Fibroblast of the aortic adventitia (primary cell): Measurements from ENCODE around the gene ZDHHC3. TPM values are rescaled to one million over a fixed set of nuclear protein-coding genes. Genes with fewer than 3 reads are reported as not detected.
A peak's percentile ranks its signal among the peaks of the same experiment; 100 is the strongest.

Experiments
- DNase-seq: peaks from one replicate; pipeline ENCODE4 v3.0.0-alpha.2; 2010; ENCODE audit warnings: low read depth
- H3K4me3 ChIP-seq: 2 replicates; pipeline ENCODE4 v1.5.1; 2011; ENCODE audit warnings: low read depth, mild to moderate bottlenecking, control low read depth, low read length, moderate library complexity
- total RNA-seq: library from RNA; depleted of rRNA; stranded (reverse); fragments of >200 nt; gene quantifications from 2 replicates; pipeline ENCODE4 v1.2.3, GENCODE V29; 2012; ENCODE audit warnings: low replicate concordance
- TF ChIP-seq, protein P1 (sequence below): IDR thresholded peaks from 2 replicates; pipeline ENCODE4 v1.5.1; 2011; ENCODE audit warnings: mild to moderate bottlenecking, low read length, control low read depth, inconsistent platforms; ENCODE audit not compliant: insufficient read depth

Gene ZDHHC3
- total RNA-seq, 1 donor: 60.2 TPM

DNA sequence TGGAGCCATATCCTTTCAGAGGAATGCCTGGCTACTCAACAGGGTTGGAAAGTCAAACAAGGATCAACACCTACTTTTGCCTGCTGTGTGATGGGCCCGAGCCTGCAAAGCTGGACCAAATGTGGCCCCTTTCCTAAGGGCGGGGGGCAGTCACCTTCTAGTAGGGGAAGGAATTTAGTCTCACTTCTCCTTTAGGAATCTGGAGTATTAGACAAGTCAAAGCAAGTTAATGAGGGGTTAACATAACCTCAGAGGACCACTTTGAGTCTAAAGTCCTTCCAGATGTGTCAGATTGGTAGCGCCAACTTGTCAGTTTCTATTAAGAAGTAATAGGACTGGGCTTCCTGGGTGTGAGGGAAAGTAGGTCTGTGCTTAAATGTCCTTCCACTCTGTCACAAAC lies 6.8 kb upstream of the ZDHHC3 start:
- no peak overlapping the region for H3K4me3 ChIP-seq
- no peak for DNase-seq
- TF ChIP-seq, protein P1, sequence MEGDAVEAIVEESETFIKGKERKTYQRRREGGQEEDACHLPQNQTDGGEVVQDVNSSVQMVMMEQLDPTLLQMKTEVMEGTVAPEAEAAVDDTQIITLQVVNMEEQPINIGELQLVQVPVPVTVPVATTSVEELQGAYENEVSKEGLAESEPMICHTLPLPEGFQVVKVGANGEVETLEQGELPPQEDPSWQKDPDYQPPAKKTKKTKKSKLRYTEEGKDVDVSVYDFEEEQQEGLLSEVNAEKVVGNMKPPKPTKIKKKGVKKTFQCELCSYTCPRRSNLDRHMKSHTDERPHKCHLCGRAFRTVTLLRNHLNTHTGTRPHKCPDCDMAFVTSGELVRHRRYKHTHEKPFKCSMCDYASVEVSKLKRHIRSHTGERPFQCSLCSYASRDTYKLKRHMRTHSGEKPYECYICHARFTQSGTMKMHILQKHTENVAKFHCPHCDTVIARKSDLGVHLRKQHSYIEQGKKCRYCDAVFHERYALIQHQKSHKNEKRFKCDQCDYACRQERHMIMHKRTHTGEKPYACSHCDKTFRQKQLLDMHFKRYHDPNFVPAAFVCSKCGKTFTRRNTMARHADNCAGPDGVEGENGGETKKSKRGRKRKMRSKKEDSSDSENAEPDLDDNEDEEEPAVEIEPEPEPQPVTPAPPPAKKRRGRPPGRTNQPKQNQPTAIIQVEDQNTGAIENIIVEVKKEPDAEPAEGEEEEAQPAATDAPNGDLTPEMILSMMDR: no peak

DNA sequence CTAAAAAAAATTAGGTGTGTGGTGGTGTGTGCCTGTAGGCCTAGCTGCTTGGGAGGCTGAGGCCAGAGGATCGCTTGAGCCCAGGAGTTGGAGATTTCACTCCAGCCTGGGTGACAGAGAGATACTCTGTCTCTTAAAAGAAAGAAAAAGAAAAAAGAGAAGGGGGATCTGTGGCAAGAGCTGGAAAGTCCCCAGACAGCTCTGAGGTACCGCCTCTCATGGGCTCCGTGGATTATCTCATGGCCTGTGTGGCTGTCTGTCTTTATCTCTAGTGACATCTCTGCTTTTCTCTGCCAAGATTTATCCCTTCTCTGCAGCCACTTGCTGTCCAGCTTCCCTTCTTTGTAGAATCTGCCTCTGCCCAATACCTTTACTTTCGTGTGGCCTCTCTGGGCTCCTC lies 5.8 kb upstream of the ZDHHC3 start:
- TF ChIP-seq, protein P1: no peak
- DNase-seq: no peak
- no peak overlapping the region for H3K4me3 ChIP-seq

DNA sequence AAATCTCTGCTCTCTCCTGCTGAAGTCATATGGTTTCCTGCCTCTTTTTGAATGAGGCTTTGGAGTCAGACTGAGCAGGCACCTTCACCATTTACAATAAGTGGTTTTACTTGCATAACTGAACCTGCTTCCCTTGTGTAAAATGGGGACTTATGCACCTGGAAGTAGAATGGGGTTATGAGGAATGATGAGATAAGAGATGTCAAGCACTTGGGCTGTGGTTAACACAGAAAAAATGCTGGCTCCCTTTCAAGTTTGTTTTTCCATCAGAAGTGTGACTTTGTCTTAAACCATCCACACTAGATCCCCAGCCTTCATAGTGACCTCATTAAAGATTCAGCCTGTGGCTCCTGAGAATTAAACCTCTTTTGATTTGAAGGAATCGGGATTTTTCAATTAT lies 5.2 kb upstream of the ZDHHC3 start:
- TF ChIP-seq, protein P1: no peak
- peak; percentile 11 for DNase-seq
- H3K4me3 ChIP-seq: no peak overlapping the region

DNA sequence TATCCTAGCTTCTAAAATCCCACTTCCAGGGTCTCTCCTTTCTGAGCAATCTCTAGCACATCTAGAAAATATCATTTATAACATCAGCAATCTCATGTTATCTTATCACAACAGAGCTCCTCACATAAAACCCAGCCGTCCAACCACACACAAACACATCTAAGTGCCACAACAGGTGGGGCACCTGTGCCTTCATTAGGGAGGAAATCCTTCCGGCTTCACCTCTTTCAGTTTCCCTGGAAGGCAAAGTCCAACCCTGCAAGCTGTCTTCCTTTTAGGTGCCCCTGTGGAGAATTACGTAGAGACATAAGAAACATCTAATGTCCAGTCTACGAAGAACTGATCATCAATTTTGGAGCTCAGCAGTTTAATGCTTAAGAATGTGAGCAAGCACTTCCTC lies 1.6 kb downstream of the ZDHHC3 start:
- TF ChIP-seq, protein P1: no peak
- DNase-seq: no peak
- H3K4me3 ChIP-seq: peak overlapping the region; percentile 90

DNA sequence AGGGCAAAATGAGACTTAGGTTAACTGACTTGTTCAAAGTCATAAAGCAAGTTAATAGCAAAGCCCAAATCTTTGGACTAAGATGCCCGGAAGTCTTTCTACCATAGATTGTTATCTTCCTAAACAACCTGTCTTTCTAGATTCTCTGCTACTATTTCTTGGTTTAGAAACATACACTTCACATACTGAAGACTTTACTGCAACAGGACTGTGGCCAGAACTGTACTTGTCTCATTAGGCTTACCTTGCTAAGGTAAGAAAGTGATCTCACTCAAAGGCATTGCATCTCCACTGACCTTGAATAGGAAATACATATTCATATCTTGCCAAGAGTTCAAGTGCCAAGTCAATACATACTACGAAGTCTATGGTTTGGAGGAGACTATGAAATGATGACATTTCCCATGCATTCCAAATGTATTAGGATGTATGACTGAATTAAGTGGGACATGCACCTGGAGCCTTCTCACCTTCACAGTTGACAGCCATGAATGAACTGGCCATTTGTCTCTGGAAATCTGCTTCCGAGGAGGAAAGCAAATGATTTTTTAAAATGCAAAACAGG lies 5.0 kb downstream of the ZDHHC3 start:
- no peak overlapping the region for H3K4me3 ChIP-seq
- no peak for DNase-seq
- TF ChIP-seq, protein P1: no peak

DNA sequence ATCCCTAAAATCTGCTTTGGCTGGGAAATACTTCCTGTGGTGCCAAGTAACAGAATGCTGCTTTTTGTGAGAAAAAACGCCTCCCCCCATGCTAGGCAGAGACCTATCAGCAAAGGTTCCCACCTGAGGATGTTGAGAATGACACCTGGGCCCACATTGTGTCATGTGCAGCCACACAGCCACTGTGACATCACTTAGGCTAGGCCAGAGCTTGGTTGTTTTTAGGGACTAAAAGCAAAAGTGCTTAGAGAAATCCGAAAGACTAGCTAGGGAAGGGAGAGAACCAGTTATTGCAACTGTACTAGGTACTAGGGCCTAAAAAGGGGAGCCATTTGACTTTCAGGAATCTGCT lies 6.2 kb downstream of the ZDHHC3 start:
- DNase-seq: no peak
- TF ChIP-seq, protein P1: no peak
- H3K4me3 ChIP-seq: no peak overlapping the region

DNA sequence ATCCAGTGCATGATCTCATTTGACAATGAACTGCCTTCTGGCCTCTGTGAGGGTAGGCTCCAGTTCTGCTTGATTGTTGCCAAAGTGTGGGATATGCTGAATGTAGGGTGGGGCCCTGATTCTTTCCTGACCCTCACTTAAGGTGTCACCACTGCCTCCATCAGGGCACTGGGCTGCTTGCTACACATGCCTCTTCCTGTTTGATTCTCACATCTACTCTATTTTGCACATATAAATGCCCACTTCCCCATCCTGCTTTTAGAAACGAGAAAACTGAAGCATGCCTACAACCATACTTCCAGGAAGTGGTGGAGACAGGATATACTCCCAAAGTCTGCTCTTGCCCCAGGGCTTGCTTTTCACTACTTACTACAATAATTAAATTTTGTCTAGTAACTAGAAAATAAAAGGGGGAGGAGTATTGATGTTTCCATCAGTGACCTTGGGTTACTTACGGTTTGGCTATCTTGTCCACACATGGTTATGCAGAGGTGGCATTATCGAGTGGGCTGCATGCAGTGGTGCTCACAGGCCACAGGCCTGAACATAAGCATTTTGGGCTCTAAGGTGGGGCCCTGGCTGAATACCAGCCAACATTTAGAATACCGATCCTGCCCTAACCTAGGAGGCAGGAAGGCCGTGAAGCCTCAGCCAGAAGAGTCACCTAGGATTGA lies 6.7 kb downstream of the ZDHHC3 start:
- TF ChIP-seq, protein P1: no peak
- no peak overlapping the region for H3K4me3 ChIP-seq
- DNase-seq: no peak
